NCI-H526 treated with DMSO at 0.1 percent for 48 hours (cell line): ENCODE measurements around the gene AANAT.

Experiments used
- DNase-seq: peaks from one replicate; lab custom pipeline; 2025; lab: John Stamatoyannopoulos, UW

Gene AANAT

GRCh38 chr17:76468634-76469010, 1.2 kb downstream of the AANAT start:
- no peak for DNase-seq

GRCh38 chr17:76469076-76469990, 1.9 kb downstream of the AANAT start:
- DNase-seq: no peak

- DNase-seq: no peak
Measured at GRCh38 chr17:76469991-76470739, 2.8 kb downstream of the AANAT start.

GRCh38 chr17:76471498-76472257, 4.3 kb downstream of the AANAT start:
- DNase-seq: no peak

GRCh38 chr17:76472258-76472645, 4.8 kb downstream of the AANAT start:
- no peak for DNase-seq

- no peak for DNase-seq
Measured at GRCh38 chr17:76472726-76473125, 5.3 kb downstream of the AANAT start.

GRCh38 chr17:76473541-76473985, 6.2 kb downstream of the AANAT start:
- no peak for DNase-seq

GRCh38 chr17:76474238-76474637, 6.8 kb downstream of the AANAT start:
- DNase-seq: no peak

- DNase-seq: no peak
Measured at GRCh38 chr17:76474894-76475293, 7.5 kb downstream of the AANAT start.

- no peak for DNase-seq
Measured at GRCh38 chr17:76475302-76475701, 7.9 kb downstream of the AANAT start.

GRCh38 chr17:76476736-76477135, 9.3 kb downstream of the AANAT start:
- DNase-seq: no peak

GRCh38 chr17:76477576-76477975, 10.2 kb downstream of the AANAT start:
- DNase-seq: no peak

GRCh38 chr17:76478097-76478496, 10.7 kb downstream of the AANAT start:
- no peak for DNase-seq

- DNase-seq: no peak
Measured at GRCh38 chr17:76478730-76479514, 11.5 kb downstream of the AANAT start.

- no peak for DNase-seq
Measured at GRCh38 chr17:76479515-76480060, 12.2 kb downstream of the AANAT start.

- DNase-seq: no peak
Measured at GRCh38 chr17:76480632-76481031, 13.2 kb downstream of the AANAT start.

- DNase-seq: no peak
Measured at GRCh38 chr17:76481071-76481655, 13.8 kb downstream of the AANAT start.

- DNase-seq: no peak
Measured at GRCh38 chr17:76484228-76484725, 16.9 kb downstream of the AANAT start.

- no peak for DNase-seq
Measured at GRCh38 chr17:76485569-76485968, 18.2 kb downstream of the AANAT start.

GRCh38 chr17:76487451-76488192, 20.2 kb downstream of the AANAT start:
- no peak for DNase-seq
